Measurements from ENCODE around the gene CCSER1.

The CCSER1 gene

GRCh38 chr4:90128961-90129495 is 1.8 kb downstream of the CCSER1 start:
- no peak for DNase-seq (ENCODE audit: low read depth)

DNA sequence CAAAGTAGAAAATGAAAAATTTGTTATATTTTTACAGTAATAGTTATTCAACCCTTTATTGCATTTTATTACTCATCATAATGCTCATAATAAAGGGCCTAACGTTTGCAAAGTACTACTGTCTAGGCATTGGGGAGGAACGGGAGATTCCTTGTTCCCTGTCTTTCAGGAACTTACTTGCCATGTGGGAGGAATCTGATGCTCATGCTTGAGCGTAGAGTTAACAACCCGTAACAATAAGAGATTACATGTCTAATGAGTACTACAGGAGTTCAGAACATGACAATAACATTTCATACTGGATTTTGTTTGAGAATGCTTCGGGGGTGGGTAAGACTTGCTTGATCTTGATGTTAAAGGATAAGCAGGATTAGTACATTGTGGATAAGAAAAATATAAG is 2.9 kb downstream of the CCSER1 start:
- DNase-seq (ENCODE audit: low read depth), result no peak

DNA sequence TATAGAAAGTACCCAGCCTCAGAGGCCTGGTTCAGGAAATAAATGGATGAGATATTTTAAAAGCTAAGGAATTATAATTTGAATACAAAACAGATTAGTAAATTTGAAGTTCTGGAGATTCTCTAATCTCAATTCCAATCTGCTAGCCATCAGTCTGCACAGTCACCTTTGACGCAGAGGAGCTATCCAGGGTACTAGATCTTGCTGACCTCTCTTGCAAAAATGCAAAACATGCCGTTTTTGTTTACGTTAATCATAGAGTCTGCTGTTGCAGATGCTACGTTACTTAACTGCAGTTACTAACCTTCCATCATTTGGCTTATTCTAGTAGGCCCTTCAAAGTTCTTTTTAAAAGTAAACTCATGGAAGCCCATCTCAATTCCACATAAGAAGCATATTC is 10.4 kb downstream of the CCSER1 start:
- DNase-seq (ENCODE audit: low read depth), result no peak

DNA sequence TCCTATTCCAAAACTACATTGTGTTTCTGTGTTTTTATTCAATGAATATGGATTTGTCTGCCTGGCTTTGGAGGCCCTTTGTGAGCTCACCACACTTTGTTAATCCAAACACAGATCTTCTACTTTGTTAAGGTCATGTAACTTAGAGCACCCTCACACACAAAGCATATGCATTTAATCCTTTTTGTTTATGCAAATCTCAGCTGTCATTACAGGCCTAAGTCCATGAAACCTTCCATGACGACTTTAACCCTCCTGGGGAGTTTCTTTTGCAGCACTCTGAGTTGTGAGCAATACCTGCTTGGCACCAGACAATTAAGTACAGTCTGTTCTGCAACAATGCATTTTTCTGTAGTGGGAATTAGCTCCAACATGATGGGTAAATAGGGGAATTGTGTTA is 14.9 kb downstream of the CCSER1 start:
- DNase-seq (ENCODE audit: low read depth), result no peak

GRCh38 chr4:90145319-90145718 is 18.1 kb downstream of the CCSER1 start:
- DNase-seq (ENCODE audit: low read depth), result no peak

DNA sequence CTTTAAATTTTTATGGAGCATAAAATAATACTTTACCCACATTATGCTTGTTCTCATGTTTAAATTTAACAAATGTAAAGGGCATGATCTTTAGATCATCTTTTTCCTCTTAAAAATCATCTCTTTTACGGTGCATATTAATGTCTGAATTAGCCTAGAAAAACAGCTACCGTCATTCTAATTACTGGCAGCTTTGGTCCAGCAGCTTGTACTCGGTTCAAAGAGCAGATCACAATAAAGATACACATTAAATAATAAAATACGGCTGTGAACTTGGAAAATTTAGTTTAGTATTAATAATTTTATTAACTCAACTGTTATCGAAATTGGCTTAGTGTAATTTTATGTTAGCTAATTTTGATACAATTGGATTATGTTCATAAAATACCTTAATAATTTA is 19.1 kb downstream of the CCSER1 start:
- DNase-seq (ENCODE audit: low read depth), result no peak

- DNase-seq (ENCODE audit: low read depth), result no peak
These were observed 21.5 kb downstream of the CCSER1 start for GRCh38 chr4:90148574-90149148.

- no peak for DNase-seq (ENCODE audit: low read depth)
These were observed 24.8 kb downstream of the CCSER1 start for GRCh38 chr4:90152024-90152423.

DNA sequence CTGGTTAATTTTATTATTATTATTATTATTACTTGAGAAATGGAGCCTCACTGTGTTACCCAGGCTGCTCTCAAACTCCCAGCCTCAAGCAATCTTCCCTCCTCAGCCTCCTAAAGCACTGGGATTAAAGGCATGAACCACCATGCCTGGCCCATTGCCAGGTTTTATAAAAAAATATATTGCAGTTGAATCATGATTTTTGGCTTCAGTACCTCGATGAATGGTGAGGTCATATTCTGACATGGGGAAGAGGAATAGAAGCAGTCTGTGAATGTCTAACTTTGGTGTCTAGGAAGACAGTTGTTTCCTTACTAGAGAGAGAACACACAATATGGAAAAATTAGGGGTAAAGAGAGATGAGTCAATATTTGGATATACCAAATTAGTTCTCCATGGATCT is 32.0 kb downstream of the CCSER1 start:
- peak; percentile 7 for DNase-seq (ENCODE audit: low read depth)

DNA sequence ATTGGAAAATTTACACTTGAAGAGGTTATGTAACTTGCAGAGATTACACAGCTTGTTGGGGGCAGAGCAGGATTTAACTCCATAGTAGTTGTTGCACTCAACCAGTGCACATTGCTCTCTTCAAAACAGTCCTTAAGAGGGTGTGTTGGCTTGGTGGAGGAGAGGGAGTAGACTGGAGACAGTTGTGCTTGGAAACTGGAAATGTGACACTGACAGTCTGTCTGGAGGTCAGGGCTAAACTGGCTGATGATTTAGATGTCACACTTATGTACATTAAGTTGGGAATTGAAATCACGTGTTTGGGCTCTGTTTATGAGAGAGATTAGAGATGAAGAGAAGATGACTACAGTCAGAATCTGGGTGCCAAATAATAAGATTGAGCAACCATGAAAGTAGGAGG is 32.9 kb downstream of the CCSER1 start:
- no peak for DNase-seq (ENCODE audit: low read depth)

DNA sequence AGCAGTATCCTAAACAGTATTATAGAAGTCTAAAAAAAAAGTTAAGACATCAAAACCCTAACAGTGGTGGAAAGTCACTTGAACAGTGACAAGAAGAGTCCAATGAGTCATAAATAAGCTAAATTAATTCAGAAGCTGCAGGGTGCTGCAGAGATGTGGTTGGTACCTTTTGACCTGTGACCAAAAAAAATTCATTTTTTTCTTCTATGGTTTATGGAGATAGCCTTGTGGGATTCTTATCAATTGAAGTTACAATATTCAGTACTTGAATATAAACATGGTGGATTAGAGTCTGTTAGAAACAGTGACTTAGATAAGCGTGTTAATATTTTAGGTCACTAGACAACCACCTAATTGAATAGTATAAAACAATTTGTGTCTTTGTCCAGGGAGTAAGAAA is 35.4 kb downstream of the CCSER1 start:
- no peak for DNase-seq (ENCODE audit: low read depth)

DNA sequence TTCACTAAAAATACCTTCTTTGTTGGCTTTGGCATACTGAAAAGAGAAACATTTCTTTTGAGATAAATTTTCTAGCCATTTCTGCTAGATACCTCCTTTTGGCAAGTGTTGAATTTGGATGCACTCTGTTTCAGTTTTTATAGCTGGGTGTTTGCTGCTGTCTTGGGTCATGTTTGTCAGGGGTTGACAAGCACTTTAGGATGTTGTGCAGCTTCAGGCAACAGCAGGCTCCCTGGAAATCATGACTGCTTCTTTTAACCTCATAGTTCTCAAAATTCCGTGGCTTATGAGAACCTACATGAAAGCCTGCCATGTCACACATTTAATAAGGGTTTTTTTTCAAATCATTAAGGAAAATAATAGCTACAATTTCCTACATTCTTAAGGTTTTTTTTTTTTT is 36.7 kb downstream of the CCSER1 start:
- no peak for DNase-seq (ENCODE audit: low read depth)

GRCh38 chr4:90165883-90166282 is 38.7 kb downstream of the CCSER1 start:
- DNase-seq (ENCODE audit: low read depth), result no peak

GRCh38 chr4:90171491-90171890 is 44.3 kb downstream of the CCSER1 start:
- no peak for DNase-seq (ENCODE audit: low read depth)

- no peak for DNase-seq (ENCODE audit: low read depth)
These were observed 47.4 kb downstream of the CCSER1 start for GRCh38 chr4:90174621-90175023.

- DNase-seq (ENCODE audit: low read depth), result no peak
These were observed 54.5 kb downstream of the CCSER1 start for GRCh38 chr4:90181644-90182043.

GRCh38 chr4:90183254-90183653 is 56.1 kb downstream of the CCSER1 start:
- DNase-seq (ENCODE audit: low read depth), result no peak

DNA sequence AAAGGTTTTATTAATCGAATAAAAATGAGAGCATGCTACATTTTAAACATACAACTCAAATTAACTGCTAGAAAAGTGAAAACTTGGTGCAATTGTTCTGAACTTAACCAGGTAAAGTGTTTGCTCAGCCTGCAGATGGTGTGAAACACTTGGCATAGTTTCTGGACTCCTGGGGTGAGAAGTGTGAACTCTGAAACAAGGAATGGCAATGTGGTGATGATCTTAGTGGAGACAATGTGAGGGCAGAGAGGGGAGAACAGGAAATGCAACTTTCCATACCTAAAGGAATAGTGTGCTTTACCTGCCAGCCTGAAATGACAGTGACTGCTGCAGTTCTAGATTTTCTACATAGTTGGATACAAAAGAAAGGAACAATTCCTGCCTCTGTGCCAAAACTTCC is 57.4 kb downstream of the CCSER1 start:
- DNase-seq (ENCODE audit: low read depth), result no peak

- no peak for DNase-seq (ENCODE audit: low read depth)
These were observed 58.2 kb downstream of the CCSER1 start for GRCh38 chr4:90185416-90185815.

GRCh38 chr4:90186229-90186628 is 59.0 kb downstream of the CCSER1 start:
- DNase-seq (ENCODE audit: low read depth), result no peak

GRCh38 chr4:90187148-90187884 is 60.1 kb downstream of the CCSER1 start:
- no peak for DNase-seq (ENCODE audit: low read depth)

- no peak for DNase-seq (ENCODE audit: low read depth)
These were observed 62.0 kb downstream of the CCSER1 start for GRCh38 chr4:90189178-90189577.

DNA sequence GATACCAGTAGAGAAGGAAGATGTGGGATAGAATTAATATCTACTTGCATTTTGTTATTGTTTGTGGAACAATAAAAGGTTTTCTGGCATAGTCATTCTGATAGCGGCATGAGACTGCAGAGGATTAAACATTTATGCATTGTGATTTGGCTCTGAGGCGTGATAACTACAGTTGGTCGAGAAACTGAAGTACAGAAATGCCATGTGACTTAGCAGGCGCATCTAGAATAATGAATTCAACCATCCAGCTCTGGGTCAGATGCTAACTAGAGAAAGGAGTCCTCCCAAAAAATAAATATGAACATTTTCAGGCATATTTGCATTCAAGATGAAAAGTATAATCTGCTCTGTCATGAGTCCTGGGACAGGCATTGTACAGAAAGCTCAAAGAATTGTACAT is 62.8 kb downstream of the CCSER1 start:
- no peak for DNase-seq (ENCODE audit: low read depth)

- no peak for DNase-seq (ENCODE audit: low read depth)
These were observed 63.3 kb downstream of the CCSER1 start for GRCh38 chr4:90190525-90190924.
